ENCODE measurements around the gene SPTLC3.
"Not testable (repeated sequence)": the region's sequence is repeated elsewhere in the genome, so short reads cannot be mapped to it uniquely, and the experiment has no call there.

Gene SPTLC3

DNA sequence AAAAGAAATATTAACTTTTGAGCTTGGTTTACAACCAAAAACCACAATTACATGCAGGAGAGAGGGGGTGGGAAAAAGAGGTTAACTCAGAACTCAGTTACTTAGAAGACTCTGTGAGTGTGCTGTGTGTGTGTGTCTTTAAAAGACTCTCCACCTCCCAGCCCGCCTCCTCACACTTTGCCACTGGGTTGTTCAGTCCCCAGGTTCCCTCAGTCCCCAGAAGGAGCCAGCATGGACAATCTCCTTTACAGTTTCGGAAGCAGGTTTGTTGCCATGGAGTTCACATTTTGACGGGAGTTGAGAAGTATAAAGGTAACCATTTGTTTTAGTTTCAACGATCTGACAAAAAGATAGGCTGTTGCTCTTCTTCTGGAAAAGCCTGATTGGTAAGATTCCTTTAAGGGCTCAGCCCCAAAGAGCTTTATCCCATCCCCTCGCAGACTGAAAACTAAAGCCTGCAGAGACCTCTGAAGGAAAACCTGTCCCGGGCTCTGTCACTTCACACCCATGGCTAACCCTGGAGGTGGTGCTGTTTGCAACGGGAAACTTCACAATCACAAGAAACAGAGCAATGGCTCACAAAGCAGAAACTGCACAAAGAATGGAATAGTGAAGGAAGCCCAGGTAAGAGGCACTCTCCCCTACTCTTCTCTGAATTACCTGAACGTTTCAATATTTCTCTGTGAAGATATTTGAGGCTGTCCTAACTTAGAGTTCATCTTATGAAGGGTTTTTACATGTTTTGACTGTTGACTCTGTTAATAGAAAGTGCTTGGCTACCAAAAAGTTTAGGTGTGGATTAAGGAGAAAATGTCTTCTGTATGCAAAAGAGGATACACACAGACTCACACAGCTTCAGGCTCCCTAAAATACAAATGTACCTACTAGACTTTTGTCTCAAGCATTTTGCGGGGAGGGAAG, at the start of gene SPTLC3:
Gene SPTLC3 (plus strand): TSS at position 212 of the 921 bp plus-strand sequence. CDS start 296 bp downstream, at position 508.
- no peak for DNase-seq

- DNase-seq: no peak
These were observed 47.0 kb upstream of the SPTLC3 start for GRCh38 chr20:12961725-12962124.

DNA sequence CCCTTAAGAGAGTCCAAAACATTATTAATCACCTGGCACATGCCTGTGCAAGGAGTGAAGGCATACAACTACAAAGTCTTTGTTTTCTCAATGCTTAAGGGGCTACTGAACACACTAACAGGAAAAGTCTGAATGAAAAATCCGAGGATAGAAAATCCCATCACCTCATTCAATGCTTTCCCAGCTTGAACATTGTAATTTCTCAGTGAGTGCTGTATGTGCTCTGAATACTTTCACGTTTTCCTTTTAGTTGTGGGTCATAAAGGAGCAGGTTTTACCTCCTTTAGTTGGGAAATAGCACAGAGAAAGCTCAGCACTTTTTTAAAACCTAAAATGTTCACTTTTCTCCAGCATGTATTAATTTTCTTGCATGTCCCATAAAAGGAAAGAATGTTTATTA, 45.9 kb upstream of the SPTLC3 start:
- no peak for DNase-seq

GRCh38 chr20:12963416-12963815, 45.4 kb upstream of the SPTLC3 start:
- no peak for DNase-seq

DNA sequence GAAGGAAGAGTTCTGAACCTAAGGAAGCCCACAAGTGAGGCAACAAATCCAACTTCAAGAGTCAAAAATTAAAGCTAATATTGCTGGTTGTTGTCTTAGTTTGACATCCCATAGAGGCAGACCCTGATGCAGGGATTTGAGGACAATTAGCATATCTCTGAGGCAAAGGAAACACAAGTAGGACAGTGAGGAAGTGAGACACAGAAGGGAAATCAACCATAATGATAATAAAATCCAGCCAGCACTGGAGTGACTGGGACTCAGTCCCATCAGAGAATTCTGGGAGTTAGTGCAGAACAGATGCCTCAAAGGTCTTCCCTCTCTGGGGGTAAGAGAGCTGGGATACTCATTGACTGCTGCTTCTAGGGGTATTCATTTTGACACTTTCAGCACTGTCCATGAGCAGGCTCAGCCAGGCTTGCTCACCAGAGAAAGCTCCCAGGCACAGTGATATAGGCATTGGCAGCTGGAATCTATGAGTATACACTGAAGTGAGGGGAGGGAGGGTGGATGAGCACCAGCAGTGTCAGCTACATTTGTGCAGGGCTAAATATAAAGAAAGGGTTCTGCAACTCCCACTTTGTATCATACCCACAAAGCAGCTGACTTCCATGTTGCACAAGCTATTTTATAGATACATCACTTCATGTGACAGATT, 43.4 kb upstream of the SPTLC3 start:
- no peak for DNase-seq

- DNase-seq: peak in 1 of 2 experiments; percentile 20
These were observed 42.9 kb upstream of the SPTLC3 start for GRCh38 chr20:12965870-12966251.

DNA sequence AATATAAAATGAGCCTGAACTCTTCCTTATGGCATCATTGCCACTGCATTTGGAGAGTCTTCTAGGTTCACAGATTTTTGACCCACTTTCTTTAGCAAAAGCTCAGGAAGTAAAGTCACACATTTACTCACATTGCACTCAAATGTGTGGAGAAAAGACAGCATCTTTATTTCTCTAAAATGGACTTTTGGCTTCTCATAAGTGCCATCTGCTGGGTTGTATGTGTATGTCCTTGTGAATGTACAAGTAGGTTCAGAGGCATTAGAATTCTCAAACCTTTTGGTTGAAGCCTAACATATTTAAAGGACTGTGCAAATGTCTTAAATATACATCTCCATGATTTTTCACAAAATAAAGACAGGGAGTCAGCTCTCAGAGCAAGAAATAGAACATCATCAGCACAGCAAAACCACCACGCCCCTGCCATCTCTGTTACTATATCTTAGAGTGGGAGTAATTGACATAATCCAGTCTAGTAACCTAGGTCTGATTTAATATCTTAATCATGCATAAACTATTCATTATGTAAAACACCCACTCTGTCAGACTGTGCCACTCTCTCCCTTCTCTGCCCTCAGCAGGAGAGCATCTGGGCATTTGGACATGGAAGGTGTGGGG, 42.2 kb upstream of the SPTLC3 start:
- peak in 1 of 2 experiments; percentile 59 for DNase-seq

DNA sequence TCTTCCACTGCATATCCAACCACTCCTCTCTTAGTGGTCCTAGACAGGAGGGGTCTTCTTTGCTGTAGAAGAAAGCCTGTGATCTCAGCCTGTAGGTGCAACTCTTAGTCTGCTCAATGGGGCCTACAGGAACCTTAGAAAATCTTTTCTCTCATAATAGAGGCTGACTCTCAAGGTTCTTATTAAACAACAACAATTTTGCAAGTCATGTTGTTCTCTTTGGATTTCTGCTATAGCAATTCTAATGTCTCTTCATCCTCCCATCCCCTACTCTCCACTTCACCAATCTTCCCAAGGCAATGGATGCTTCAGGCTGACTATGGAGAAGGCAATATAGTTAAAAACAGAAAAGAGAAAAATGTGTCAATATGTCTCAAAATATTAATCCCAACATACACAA, 40.8 kb upstream of the SPTLC3 start:
- DNase-seq: no peak

DNA sequence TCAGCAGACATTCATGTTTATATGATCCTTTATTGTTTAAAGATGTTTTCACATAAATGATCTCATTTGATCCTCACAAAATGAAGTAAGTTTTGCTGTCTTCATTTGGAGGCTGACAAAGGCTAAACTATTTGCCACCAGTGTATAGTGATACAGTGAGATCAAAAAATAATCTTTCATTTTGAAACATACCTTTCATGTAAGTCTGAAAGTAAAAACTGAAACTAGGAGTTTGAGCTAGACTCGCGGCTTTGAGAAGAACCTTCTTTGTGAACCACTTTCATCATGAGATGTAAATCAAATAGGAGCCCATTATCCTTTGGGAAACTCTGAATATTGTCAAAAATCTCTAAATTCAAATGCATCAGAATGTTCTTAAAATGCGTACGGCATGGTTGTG, 40.3 kb upstream of the SPTLC3 start:
- no peak for DNase-seq

GRCh38 chr20:12969071-12969669, 39.6 kb upstream of the SPTLC3 start:
- DNase-seq: no peak

DNA sequence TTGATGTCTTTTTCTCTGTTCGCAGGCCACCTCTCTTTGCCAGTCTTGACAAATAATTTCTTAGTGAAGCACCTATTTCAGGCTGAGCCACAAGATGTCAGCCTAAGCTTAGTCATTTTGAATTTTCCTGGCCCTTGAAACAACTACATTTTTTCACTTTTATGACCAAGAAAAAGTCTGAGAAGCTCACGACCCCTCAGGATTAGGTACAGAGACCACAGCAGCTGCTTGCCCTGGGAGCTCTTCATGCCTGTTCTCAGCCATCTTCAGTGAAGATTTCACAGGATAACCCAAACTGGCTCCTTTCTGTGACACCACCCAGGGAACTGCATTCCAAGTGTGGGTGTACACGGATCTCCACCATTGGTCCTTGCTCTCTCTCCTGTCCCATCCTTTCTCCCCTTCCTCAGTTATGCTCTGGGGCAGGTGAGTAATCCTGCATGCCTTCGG, 38.4 kb upstream of the SPTLC3 start:
- DNase-seq: peak; percentile 17 to 60

- DNase-seq: no peak
These were observed 32.8 kb upstream of the SPTLC3 start for GRCh38 chr20:12975833-12976608.

GRCh38 chr20:12976720-12977309, 32.0 kb upstream of the SPTLC3 start:
- no peak for DNase-seq

DNA sequence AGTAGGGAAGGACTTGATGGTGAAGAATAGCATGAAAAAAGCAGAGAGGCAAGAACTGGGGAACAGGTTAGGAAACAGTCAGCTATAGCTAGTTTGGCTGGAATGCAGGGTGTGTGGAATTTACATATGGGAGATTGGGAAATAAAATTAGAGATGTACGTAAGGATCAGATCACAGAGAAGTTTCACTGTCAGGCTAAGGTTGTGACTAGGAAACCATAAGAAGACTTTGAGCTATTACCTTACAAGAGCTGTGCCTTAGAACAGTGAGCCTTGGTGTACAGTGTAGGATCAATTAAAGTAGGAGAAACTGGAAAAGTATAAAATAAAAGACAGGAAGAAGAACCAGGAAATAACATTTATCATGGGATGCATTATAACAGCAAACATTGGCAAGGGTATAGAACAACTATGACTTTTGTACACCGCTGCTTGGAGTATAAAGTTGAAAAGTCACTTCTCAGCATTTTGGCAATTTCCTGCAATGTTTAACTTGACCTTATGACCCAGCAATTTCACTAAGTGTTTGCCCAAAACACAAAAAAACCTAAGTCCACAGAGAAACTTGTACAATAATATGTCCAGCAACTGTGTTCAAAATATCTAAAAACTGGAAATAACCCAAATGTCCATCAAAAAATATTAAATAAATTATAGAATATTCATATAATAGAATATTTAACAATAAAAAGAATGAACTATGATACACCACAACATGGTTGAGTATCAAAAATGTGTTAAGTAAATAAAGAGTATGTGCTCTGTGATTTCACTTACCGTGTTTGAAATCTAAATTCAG, 31.2 kb upstream of the SPTLC3 start:
- DNase-seq: no peak

DNA sequence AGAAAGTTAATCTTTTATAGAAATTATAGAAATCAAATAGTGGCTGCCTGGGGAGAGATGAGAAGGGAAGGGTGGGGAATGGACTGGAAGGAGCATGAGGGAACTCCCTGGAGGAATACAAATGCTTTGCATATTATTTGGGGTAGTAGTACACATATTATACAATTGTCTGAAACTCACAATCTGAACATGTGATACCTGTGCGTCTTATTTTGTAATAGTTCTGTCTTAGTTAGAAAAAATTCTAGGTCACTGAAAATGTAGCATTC, 30.7 kb upstream of the SPTLC3 start:
- DNase-seq: no peak

GRCh38 chr20:12978613-12979495, 29.9 kb upstream of the SPTLC3 start:
- DNase-seq: no peak

DNA sequence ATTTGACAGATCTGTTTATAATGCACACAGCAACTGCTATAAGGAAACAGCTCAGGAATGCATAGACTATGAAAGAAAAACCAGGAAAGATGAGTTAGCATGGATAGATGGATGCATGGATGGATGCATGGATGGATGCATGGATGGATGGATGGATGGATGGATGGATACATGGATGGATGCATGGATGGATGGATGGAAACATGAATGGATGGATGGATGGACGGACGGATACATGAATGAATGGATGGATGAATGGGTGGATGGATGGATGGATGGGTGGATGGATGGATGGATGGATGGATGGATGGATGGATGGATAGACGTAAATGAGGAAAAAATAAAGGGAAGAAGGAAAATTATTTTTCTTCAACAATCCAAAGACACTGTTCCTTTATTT, 29.1 kb upstream of the SPTLC3 start:
- DNase-seq: not testable (repeated sequence)

DNA sequence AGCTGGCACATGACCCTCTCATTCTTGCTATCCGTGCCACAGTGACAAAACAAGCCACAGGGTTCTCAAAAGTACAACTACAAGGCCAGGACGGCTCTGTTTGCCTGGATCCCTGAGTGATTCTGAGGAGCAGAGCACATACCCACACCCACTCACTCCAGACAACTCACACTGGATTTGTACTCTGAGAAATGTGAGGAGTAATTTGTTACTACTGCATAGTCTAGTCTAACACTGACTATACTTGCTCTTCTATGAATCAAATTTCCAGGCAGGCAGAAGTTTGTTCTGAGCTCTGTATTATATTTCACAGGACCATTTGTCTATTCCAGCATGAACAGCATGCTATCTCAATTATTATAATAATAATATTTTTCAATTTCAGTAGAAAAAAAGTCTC, 26.7 kb upstream of the SPTLC3 start:
- no peak for DNase-seq

- DNase-seq: no peak
These were observed 24.6 kb upstream of the SPTLC3 start for GRCh38 chr20:12984069-12984765.

DNA sequence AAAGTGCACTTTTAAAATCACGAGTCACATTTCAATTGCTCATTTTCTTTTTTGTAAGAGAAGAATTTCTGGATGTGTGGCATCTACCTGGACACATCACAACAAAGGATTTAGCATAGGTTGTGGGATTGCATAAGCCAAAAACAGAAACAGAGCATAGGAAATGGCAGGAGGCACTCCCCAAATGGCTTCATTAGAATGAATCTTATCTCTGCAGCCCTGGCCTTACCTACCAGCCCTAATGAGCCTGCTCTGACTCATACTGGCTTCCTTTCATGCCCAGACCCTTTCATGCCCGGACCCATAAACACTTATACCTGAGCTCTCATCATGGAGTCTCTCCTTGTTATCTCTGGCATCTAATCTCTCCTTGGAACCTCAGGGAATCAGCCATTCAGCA, 23.9 kb upstream of the SPTLC3 start:
- DNase-seq: no peak
